Hepatocyte (in vitro differentiated cells): ENCODE measurements around the gene HCN2.
"Not testable (repeated sequence)": the region's sequence is repeated elsewhere in the genome, so short reads cannot be mapped to it uniquely, and the experiment has no call there.

Source experiments
- EZH2 ChIP-seq: fragments of 200-600 bp; sonication (generic); IDR thresholded peaks from 2 replicates; pipeline ENCODE4 v1.6.1; 2016; ENCODE audit warnings: antibody characterized with exemption, mild to moderate bottlenecking, borderline replicate concordance
- EZH2phosphoT487 ChIP-seq: fragments of 200-600 bp; sonication (generic); IDR thresholded peaks from one replicate; pipeline ENCODE4 v1.6.1; 2018; ENCODE audit warnings: antibody characterized with exemption, mild to moderate bottlenecking, low read depth, moderate library complexity; ENCODE audit not compliant: unreplicated experiment, severe bottlenecking
- TF ChIP-seq, protein P1 (sequence below): fragments of 200-600 bp; sonication (generic); IDR thresholded peaks from 2 replicates; pipeline ENCODE4 v1.5.1; 2016; ENCODE audit warnings: antibody characterized with exemption, mild to moderate bottlenecking; ENCODE audit not compliant: poor library complexity

DNA sequence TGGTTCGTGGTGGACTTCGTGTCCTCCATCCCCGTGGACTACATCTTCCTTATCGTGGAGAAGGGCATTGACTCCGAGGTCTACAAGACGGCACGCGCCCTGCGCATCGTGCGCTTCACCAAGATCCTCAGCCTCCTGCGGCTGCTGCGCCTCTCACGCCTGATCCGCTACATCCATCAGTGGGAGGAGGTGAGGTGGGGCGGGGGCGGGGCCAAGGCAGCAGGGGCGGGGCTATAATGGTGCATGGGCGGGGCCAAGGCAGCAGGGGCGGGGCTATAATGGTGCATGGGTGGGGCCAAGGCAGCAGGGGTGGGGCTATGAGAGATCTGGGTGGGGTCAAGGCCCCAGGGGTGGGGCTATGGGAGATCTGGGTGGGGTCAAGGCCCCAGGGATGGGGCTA, 14.1 kb downstream of the HCN2 start:
- TF ChIP-seq, protein P1, sequence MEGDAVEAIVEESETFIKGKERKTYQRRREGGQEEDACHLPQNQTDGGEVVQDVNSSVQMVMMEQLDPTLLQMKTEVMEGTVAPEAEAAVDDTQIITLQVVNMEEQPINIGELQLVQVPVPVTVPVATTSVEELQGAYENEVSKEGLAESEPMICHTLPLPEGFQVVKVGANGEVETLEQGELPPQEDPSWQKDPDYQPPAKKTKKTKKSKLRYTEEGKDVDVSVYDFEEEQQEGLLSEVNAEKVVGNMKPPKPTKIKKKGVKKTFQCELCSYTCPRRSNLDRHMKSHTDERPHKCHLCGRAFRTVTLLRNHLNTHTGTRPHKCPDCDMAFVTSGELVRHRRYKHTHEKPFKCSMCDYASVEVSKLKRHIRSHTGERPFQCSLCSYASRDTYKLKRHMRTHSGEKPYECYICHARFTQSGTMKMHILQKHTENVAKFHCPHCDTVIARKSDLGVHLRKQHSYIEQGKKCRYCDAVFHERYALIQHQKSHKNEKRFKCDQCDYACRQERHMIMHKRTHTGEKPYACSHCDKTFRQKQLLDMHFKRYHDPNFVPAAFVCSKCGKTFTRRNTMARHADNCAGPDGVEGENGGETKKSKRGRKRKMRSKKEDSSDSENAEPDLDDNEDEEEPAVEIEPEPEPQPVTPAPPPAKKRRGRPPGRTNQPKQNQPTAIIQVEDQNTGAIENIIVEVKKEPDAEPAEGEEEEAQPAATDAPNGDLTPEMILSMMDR = not testable (repeated sequence)
- not testable (repeated sequence) for TF ChIP-seq EZH2, EZH2phosphoT487
